GM21367 (cell line): ENCODE data around the gene WDR17.

ENCODE experiments used
- ATAC-seq: cut with Tn5 transposase; IDR thresholded peaks from one replicate; pipeline ENCODE4 v1.9.1; 2021; ENCODE audit not compliant: unreplicated experiment

WDR17 gene

GRCh38 chr4:176065435-176066291, at the start of gene WDR17:
Gene WDR17 (plus strand): TSS chr4:176065841. CDS start chr4:176111581, 45,740 bp downstream.
- ATAC-seq = peak; percentile 100

DNA sequence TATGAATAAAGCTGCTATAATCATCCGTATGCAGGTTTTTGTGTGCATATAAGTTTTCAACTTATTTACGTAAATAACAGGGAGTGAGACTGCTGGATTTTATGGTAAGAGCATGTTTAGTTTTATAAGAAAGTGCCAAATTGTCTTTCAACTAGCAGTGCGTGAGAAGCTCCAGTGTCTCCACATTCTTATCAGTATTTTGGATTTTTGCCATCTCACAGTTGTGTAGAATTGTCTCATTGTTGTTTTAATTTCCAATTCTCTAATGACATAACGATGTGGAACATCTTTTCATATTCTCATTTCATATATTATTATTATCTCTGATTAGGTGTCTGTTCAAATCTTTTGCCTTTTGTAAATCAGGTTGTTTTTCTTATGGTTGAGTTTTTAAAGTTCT, 49.0 kb upstream of the WDR17 start:
- no peak for ATAC-seq

DNA sequence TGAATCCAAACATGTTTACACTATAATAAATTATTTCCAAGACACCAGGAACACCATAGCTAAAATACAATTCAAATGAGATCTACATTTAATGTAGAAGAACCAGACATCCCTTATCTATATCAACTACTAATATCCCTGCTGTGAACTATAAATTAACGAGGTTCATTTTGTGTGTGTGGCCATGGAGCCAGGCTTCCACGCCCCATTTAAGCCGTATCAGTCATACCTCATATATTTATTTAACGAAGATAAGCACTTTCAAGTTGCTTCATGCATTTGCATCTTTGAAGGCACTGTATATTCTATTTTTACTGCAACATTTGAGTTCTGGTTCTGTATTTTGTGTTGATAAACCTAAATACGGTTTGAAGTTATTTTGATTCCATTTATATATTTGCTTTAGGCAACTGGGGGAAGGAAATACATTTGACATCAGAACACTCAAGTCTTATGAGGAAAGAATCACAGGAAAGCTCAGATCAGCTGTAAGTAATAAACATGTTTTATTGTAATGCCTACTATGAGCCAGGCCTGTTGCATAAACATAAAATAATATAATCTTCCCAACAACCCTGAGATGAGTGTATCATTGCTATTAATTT, 45.1 kb upstream of the WDR17 start:
- ATAC-seq = no peak

- no peak for ATAC-seq
Observed at GRCh38 chr4:176030391-176030790, 35.2 kb upstream of the WDR17 start.

- ATAC-seq = no peak
Observed at GRCh38 chr4:176031922-176032321, 33.7 kb upstream of the WDR17 start.

DNA sequence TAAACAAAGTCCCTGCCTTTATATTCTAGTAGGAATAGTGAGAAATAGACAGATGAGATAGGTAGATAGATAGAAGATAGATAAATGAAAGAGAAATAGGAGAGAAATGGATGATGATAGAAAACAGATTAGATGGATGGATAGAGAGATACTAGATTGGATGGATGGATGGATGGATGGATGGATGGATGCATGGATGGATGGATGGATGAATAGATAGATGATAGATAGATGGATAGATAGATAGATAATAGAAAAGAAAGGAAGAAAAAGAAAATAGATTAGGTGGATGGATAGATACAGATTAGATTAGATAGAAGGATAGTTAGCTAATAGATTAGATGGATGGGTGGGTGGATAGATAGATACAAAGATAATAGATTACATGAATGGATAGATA, 33.2 kb upstream of the WDR17 start:
- no peak for ATAC-seq

- no peak for ATAC-seq
Observed at GRCh38 chr4:176034499-176034898, 31.1 kb upstream of the WDR17 start.

GRCh38 chr4:176034936-176035335, 30.7 kb upstream of the WDR17 start:
- no peak for ATAC-seq

- ATAC-seq = peak; percentile 54
Observed at GRCh38 chr4:176036585-176037205, 28.9 kb upstream of the WDR17 start.

DNA sequence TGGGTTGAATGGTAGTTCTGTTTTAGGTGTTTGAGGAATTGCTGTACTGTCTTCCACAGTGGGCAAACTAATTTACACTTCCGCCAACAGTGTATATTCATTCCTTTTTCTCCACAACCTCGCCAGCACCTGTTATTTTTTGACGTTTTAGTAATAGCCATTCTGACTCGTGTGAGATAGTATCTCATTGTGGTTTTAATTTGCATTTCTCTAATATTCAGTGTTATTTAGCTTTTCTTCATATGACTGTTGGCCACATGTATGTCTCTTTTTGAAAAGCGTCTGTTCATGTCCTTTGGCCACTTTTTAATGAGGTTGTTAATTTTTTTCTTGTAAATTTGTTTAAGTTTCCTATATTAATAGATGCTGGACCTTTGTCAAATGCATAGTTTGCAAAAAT, 26.9 kb upstream of the WDR17 start:
- no peak for ATAC-seq

DNA sequence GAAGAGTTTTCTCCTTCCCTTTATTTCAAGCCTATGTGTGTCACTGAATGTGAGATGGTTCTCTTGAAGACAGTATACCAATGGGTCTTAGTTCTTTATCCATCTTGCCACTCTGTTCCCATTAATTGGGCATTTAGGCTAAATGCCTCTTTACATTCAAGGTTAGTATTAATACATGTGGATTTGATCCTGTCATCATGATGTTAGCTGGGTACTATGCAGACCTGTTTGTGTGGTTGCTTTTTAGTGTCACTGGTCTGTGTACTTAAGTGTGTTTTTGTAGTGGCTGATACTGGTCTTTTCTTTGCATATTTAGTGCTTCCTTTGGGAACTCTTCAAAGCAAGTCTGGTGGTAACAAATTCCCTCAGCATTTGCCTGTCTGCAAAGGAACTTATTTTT, 23.4 kb upstream of the WDR17 start:
- no peak for ATAC-seq

GRCh38 chr4:176043838-176044588, 21.6 kb upstream of the WDR17 start:
- no peak for ATAC-seq

DNA sequence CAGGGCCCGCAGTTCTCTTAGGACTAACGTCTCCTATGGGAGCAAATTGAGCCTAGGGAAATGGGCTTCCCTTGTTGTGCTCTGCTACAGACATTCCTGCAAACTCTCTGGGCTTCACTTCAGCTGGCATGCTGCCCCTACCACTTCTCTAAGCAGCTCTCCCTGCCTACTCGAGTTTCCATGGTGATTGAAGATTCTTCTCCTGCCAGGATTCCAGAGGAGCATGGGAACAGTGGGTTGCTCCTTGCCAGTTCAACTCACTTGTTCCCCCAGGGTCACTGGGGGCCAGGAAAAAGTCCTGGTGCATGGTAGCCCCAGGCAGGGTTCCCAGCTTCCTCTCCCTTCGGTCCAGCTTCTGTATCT, 21.1 kb upstream of the WDR17 start:
- no peak for ATAC-seq

DNA sequence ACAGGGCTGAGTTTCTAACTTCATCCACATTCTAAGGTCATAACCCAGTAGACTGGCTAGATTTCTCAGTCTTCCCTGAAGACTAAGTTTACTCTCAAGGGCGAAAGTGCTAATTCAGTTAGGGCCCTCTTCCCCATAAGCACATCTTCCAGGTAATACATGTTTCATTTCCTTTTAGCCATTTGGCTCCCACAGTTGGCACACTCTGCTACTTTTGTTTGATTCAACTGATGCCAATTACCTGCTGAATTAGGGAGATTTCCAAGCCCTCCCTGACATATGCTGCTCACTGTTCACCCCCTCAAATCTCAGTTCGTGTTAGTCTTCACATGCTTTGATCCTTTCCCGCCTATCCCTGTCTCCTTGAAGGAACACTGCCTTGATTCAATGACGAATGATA, 17.0 kb upstream of the WDR17 start:
- ATAC-seq = no peak

DNA sequence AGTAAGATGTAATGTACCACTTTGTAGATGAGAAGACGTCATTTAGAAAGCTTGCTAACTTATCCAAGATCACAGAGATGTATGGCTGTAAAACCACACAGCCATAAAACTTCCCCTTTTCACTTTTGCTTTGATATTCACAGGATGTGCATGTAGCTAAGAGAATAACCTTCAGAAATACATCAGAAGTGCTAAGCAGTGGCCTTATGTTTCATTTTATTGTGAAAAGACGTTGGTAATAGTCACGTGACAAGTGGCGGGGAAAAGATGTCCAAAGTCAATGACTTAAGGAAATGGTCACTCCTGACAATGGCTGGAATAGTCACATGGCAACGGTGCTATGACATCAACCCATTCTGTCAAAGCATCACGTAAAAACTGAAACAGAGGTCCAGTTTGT, 12.9 kb upstream of the WDR17 start:
- peak; percentile 97 for ATAC-seq

GRCh38 chr4:176053785-176054184, 11.9 kb upstream of the WDR17 start:
- ATAC-seq = no peak

- no peak for ATAC-seq
Observed at GRCh38 chr4:176054942-176055341, 10.7 kb upstream of the WDR17 start.

GRCh38 chr4:176063718-176064117, 1.9 kb upstream of the WDR17 start:
- ATAC-seq = no peak

DNA sequence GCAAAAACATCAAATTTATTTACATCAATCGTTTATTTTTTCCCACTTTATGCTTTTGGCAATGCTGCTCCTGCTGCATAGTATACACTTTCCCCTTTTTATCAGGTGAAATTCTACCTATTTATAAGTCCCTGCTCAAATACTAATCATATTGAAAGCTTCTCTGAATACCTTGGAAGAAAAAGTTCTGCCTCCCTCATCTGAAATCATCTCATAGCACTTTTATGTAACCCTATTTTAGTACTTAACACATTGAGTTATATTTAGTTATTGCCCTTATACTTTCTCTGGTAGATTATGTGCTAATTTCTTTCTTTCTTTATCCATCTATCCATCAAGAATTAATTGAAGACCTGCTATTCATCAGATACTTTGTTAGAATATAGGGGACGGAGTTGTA, 1.1 kb upstream of the WDR17 start:
- ATAC-seq = no peak

DNA sequence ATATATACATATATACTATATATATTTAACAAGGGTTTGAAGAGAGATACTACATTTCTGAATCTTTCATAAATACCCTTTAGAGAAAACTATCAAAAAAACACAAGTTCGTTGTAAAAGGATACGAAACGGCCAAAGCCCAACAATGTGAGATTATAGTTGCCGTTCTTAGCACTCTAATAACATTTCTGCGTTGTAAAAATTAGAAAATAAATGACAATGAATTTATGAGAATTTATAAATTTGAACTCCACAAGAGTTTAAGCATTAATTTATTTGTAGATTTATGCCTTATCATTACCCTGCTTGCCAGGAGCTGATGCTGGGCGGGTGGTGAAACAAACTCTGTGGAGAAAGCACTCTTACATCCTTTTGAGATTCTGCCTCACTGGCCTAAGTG, 1.1 kb downstream of the WDR17 start:
- ATAC-seq = no peak

GRCh38 chr4:176077561-176077960, 11.9 kb downstream of the WDR17 start:
- no peak for ATAC-seq

- ATAC-seq = no peak
Observed at GRCh38 chr4:176084769-176085168, 19.1 kb downstream of the WDR17 start.
